GM19025 (cell line): ENCODE results near the gene PCDHA3.
"Not testable (repeated sequence)": the region's sequence is repeated elsewhere in the genome, so short reads cannot be mapped to it uniquely, and the experiment has no call there.

Experiments used
- ATAC-seq: cut with Tn5 transposase; IDR thresholded peaks from one replicate; pipeline ENCODE4 v1.9.1; 2021; ENCODE audit warnings: mild to moderate bottlenecking, low read depth, moderate library complexity; ENCODE audit not compliant: unreplicated experiment

The PCDHA3 gene

GRCh38 chr5:140800816-140801493 lies at the start of gene PCDHA3:
TSS of gene PCDHA3 (plus strand) at chr5:140801057.
- ATAC-seq, result no peak

GRCh38 chr5:140753561-140753960 lies 47.3 kb upstream of the PCDHA3 start:
- no peak for ATAC-seq

- ATAC-seq, result no peak
Observed at GRCh38 chr5:140764177-140764973, 36.5 kb upstream of the PCDHA3 start.

- no peak for ATAC-seq
Observed at GRCh38 chr5:140767444-140767843, 33.4 kb upstream of the PCDHA3 start.

GRCh38 chr5:140780512-140780911 lies 20.3 kb upstream of the PCDHA3 start:
- ATAC-seq, result no peak

- ATAC-seq, result no peak
Observed at GRCh38 chr5:140785905-140786686, 14.8 kb upstream of the PCDHA3 start, which contains the start of gene PCDHA1. TSS of gene PCDHA1 (plus strand) at chr5:140786140.

- not testable (repeated sequence) for ATAC-seq
Observed at GRCh38 chr5:140787422-140787821, 13.4 kb upstream of the PCDHA3 start.

- ATAC-seq, result not testable (repeated sequence)
Observed at GRCh38 chr5:140787849-140788504, 12.9 kb upstream of the PCDHA3 start.

GRCh38 chr5:140791089-140791488 lies 9.8 kb upstream of the PCDHA3 start:
- no peak for ATAC-seq

- ATAC-seq, result no peak
Observed at GRCh38 chr5:140794595-140795258, 6.1 kb upstream of the PCDHA3 start, which contains the start of gene PCDHA2. TSS of gene PCDHA2 (plus strand) at chr5:140794852.

- ATAC-seq, result no peak
Observed at GRCh38 chr5:140795259-140795641, 5.6 kb upstream of the PCDHA3 start.

- not testable (repeated sequence) for ATAC-seq
Observed at GRCh38 chr5:140796072-140796717, 4.7 kb upstream of the PCDHA3 start.

- ATAC-seq, result no peak
Observed at GRCh38 chr5:140796718-140797095, 4.2 kb upstream of the PCDHA3 start.

GRCh38 chr5:140801494-140801841 lies 611 bp downstream of the PCDHA3 start:
- no peak for ATAC-seq

GRCh38 chr5:140802381-140802780 lies 1.5 kb downstream of the PCDHA3 start:
- not testable (repeated sequence) for ATAC-seq

- ATAC-seq, result no peak
Observed at GRCh38 chr5:140802781-140803271, 2.0 kb downstream of the PCDHA3 start.

GRCh38 chr5:140806834-140807775 lies 6.2 kb downstream of the PCDHA3 start, which contains the start of gene PCDHA4:
TSS of gene PCDHA4 (plus strand) at chr5:140807068.
- no peak for ATAC-seq

GRCh38 chr5:140808241-140808888 lies 7.5 kb downstream of the PCDHA3 start:
- ATAC-seq, result not testable (repeated sequence)
